ENCODE measurements around the gene ADGRV1.

DNA sequence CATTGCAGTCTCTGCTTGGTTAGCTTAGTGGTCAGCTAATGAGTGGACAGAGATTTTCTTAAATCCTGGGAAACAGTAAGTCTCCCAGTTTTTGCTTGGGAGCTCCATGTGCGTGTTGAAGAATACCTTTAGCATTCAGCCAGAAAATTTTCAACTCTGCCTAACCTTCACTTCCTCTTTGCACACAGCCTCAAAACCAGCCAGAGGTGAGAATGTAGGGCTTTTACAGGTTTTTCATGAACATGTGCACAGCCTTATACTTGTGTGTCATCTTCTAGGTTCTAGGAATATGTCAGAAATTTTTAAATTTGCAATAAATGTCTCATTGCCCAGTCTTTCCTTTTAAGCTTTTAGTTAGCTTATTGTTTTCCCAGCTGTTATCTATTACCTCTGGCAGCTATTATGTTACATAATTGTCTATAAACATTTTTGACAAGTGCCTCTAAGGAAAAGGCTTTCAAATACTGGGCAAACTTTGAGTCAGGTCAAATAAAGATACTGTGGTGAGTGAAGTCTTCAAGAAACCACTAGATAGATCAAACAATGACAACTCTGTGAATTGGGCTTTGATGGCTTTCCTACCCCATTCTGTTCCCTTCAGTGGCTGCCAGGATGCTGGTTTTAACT, 12.7 kb downstream of the ADGRV1 start:
- no peak for TF ChIP-seq YY1 (IDR thresholded peaks at IDR 0.05; ENCODE audit: insufficient read depth, insufficient read length)
- no peak for TF ChIP-seq ZNF274 (IDR thresholded peaks at IDR 0.05; ENCODE audit: low read depth, low read length)
- no peak for TF ChIP-seq SUZ12 (IDR thresholded peaks at IDR 0.05; ENCODE audit: extremely low read depth, insufficient read depth, insufficient read length)
